K562 (cell line): ENCODE measurements around the gene PACRG. TPM values are rescaled to one million over a fixed set of nuclear protein-coding genes. Genes with fewer than 3 reads are reported as not detected.

Source experiments
- ATAC-seq: fragments of 200-7000 bp; cut with Tn5 transposase; 3 replicates; pipeline ENCODE4 v1.9.1; 2020; ENCODE audit warnings: moderate library complexity
- BruUV-seq: library from RNA; stranded (reverse); fragments of 400-500 nt; replicated peaks from 2 replicates; lab custom pipeline; 2021; lab: Mats Ljungman, UMichigan
- CTCF ChIA-PET: fragments of 300-600 bp; formaldehyde crosslinking; extraction: SDS; loops from one replicate; lab custom pipeline; 2021; ENCODE audit warnings: low intra/inter-chr PET ratio; lab: Yijun Ruan, JAX
- POLR2A ChIA-PET: fragments of 300-600, 350-650 bp; sonication (Branson Sonifier 250); formaldehyde crosslinking; extraction: SDS; loops from one replicate; lab custom pipeline; 2021; ENCODE audit warnings: antibody characterized with exemption, inconsistent platforms; lab: Yijun Ruan, JAX
- DNase-seq, 4 experiments: peaks; one replicate each; pipeline versions ENCODE4 v3.0.0 to v3.0.0-alpha.2; 2011 to 2018; ENCODE audit warnings: low spot score in 3 of 4, mixed read lengths in 3 of 4; ENCODE audit errors: extremely low read depth in 1 of 4
- FAIRE-seq: peaks from 2 replicates; lab custom pipeline; 2011; peaks lifted over from hg19 to GRCh38; lab: Jason Lieb, UNC
- H2AFZ ChIP-seq: 2 replicates; pipeline ENCODE4 v1.6.0; 2011; ENCODE audit warnings: low read depth, low read length, control low read depth, inconsistent platforms
- H3K27ac ChIP-seq: fragments of 200-600 bp; 3 replicates; pipeline ENCODE4 v1.8.0; 2011; ENCODE audit warnings: low read depth, mild to moderate bottlenecking, control low read depth, inconsistent platforms, low read length, moderate library complexity, mixed read lengths; ENCODE audit errors: extremely low read depth
- H3K27me3 ChIP-seq, 2 experiments: fragments of 300-600 bp in 1 of 2; 2 replicates in 1 of 2; 3 replicates in 1 of 2; pipeline versions ENCODE4 v1.6.0 to v1.8.0; 2011; ENCODE audit warnings: inconsistent platforms in 2 of 2, low read length in 2 of 2, mild to moderate bottlenecking in 1 of 2, mixed read lengths in 1 of 2, moderate library complexity in 1 of 2; ENCODE audit not compliant: control insufficient read depth in 2 of 2, insufficient read depth in 2 of 2
- H3K36me3 ChIP-seq: fragments of 300-600 bp; 3 replicates; pipeline ENCODE4 v1.8.0; 2011; ENCODE audit warnings: mild to moderate bottlenecking, low read length, inconsistent platforms; ENCODE audit not compliant: control insufficient read depth, insufficient read depth
- H3K4me1 ChIP-seq, 2 experiments: fragments of 200-600 bp in 1 of 2; replicated peaks in 1 of 2; 2 replicates in 1 of 2; 3 replicates in 1 of 2; pipeline versions ENCODE4 v1.5.1 to v1.8.0; 2011; ENCODE audit warnings: inconsistent platforms in 2 of 2, low read length in 2 of 2, mild to moderate bottlenecking in 1 of 2, mixed read lengths in 1 of 2, moderate library complexity in 1 of 2; ENCODE audit not compliant: control insufficient read depth in 2 of 2, insufficient read depth in 2 of 2
- H3K4me2 ChIP-seq: 2 replicates; pipeline ENCODE4 v1.6.1; 2011; ENCODE audit warnings: low read length, control low read depth, inconsistent platforms, mixed read lengths; ENCODE audit not compliant: insufficient read depth
- H3K4me3 ChIP-seq: fragments of 200-600 bp; sonication (generic), shearing (Covaris generic); 2 replicates; pipeline ENCODE4 v1.5.1; 2016; ENCODE audit warnings: control low read depth, inconsistent platforms
- H3K79me2 ChIP-seq: fragments of 200-600 bp; 3 replicates; pipeline ENCODE4 v1.8.0; 2011; ENCODE audit warnings: low read length, inconsistent platforms; ENCODE audit not compliant: control insufficient read depth, insufficient read depth
- H3K9ac ChIP-seq, 2 experiments: 2 replicates each; pipeline versions ENCODE4 v1.6.0 to v1.6.1; 2011; ENCODE audit warnings: low read depth in 2 of 2, low read length in 2 of 2, control low read depth in 1 of 2, inconsistent platforms in 1 of 2, mild to moderate bottlenecking in 1 of 2, mixed read lengths in 1 of 2; ENCODE audit not compliant: insufficient read depth in 1 of 2
- H3K9me1 ChIP-seq: one replicate; pipeline ENCODE4 v1.6.0; 2011; ENCODE audit warnings: inconsistent platforms, mild to moderate bottlenecking, low read length, moderate library complexity; ENCODE audit not compliant: control insufficient read depth, insufficient read depth
- H3K9me3 ChIP-seq: replicated peaks from 2 replicates; pipeline ENCODE4 v1.5.1; 2011; ENCODE audit warnings: low read depth, low read length, inconsistent platforms; ENCODE audit not compliant: control insufficient read depth, insufficient read depth
- H4K20me1 ChIP-seq: replicated peaks from 2 replicates; pipeline ENCODE4 v1.6.1; 2011; ENCODE audit warnings: low read length, inconsistent platforms, mixed read lengths; ENCODE audit not compliant: control insufficient read depth, insufficient read depth
- CREB3L1 ChIP-seq: fragments of 450-650 bp; IDR thresholded peaks from 2 replicates; pipeline ENCODE4 v1.6.1; 2014; ENCODE audit warnings: low read depth, mild to moderate bottlenecking, moderate library complexity, borderline replicate concordance
- DPF2 ChIP-seq: fragments of 450-650 bp; IDR thresholded peaks from 2 replicates; pipeline ENCODE4 v1.6.1; 2016
- FUS ChIP-seq: fragments of 200-400 bp; formaldehyde crosslinking; optimal IDR thresholded peaks from 2 replicates; pipeline ENCODE3; 2017; ENCODE audit warnings: low read depth, low read length
- GATA2 ChIP-seq: sonication (generic); formaldehyde crosslinking; IDR thresholded peaks from 2 replicates; pipeline ENCODE4 v1.4.0; 2020; ENCODE audit warnings: mild to moderate bottlenecking, missing genetic modification reagents
- IRF9 ChIP-seq: fragments of 450-650 bp; IDR thresholded peaks from 2 replicates; pipeline ENCODE4 v1.6.1; 2016; ENCODE audit warnings: missing biosample characterization, missing genetic modification characterization
- NELFE ChIP-seq: IDR thresholded peaks from 2 replicates; pipeline ENCODE4 v1.6.1; 2011; ENCODE audit warnings: mild to moderate bottlenecking; ENCODE audit not compliant: insufficient read depth, insufficient read length
- NFE2L1 ChIP-seq: fragments of 450-650 bp; IDR thresholded peaks from 2 replicates; pipeline ENCODE4 v1.6.1; 2016; ENCODE audit warnings: missing genetic modification characterization, low read depth, mild to moderate bottlenecking, missing compliant biosample characterization, moderate library complexity, borderline replicate concordance
- POLR2AphosphoS2 ChIP-seq: IDR thresholded peaks from 2 replicates; pipeline ENCODE4 v1.6.1; 2012; ENCODE audit warnings: low read length, improper control_type of control experiment
- SMARCA5 ChIP-seq: fragments of 450-650 bp; IDR thresholded peaks from 2 replicates; pipeline ENCODE4 v1.6.1; 2016
- SMARCC2 ChIP-seq: fragments of 450-650 bp; IDR thresholded peaks from 2 replicates; pipeline ENCODE4 v1.6.1; 2017; ENCODE audit warnings: antibody characterized with exemption, moderate library complexity, mild to moderate bottlenecking, low read depth
- THAP7 ChIP-seq: fragments of 250-450 bp; sonication (Bioruptor Pico); IDR thresholded peaks from 2 replicates; pipeline ENCODE4 v1.5.0; 2021
- ZBTB2 ChIP-seq: fragments of 450-650 bp; IDR thresholded peaks from 2 replicates; pipeline ENCODE4 v1.6.1; 2016; ENCODE audit warnings: antibody characterized with exemption
- ZNF23 ChIP-seq: fragments of 250-450 bp; sonication (Bioruptor Pico); IDR thresholded peaks from 2 replicates; pipeline ENCODE4 v1.4.0; 2020; ENCODE audit warnings: mild to moderate bottlenecking
- ZNF324 ChIP-seq: fragments of 250-450 bp; sonication (Bioruptor Pico); IDR thresholded peaks from 2 replicates; pipeline ENCODE4 v1.4.0; 2020; ENCODE audit warnings: mild to moderate bottlenecking
- WGBS: fragments of 100-300 bp; shearing (Covaris generic); methylation state at CpG from one replicate; pipeline ENCODE4 v1.1.6; 2016; ENCODE audit warnings: low coverage, mixed read lengths; ENCODE audit not compliant: insufficient coverage; ENCODE audit errors: missing lambda C conversion rate; 5-methylcytosine and 5-hydroxymethylcytosine counted together
- in situ Hi-C: fragments of 300-500 bp; cut with MboI; formaldehyde crosslinking; loops from 4 replicates; pipeline ENCODE4 v1.15.0; 2018; ENCODE audit warnings: inconsistent platforms, mixed read lengths
- intact Hi-C: fragments of 100-400 bp; cut with micrococcal nuclease; formaldehyde crosslinking; loops from 2 replicates; pipeline ENCODE4 v1.14.2; 2022
- polyA plus RNA-seq, 8 experiments: library from polyadenylated mRNA; depleted of rRNA in 4 of 8; stranded (reverse) in 5 of 8; unstranded in 3 of 8; fragments of >200 nt; fragmentation: Nextera tagmentation in 2 of 8; fragmentation: Illumina TruSeq in 1 of 8; extraction: Ambion mirVana in 2 of 8; extraction: Trizol in 1 of 8; gene quantifications; 2 replicates each; pipeline versions ENCODE4 v1.2.1 to v1.2.3, GENCODE V29; 2011 to 2014; ENCODE audit warnings: inconsistent platforms in 1 of 8, missing spikeins in 1 of 8
- total RNA-seq, 7 experiments: library from RNA; depleted of rRNA in 6 of 7; stranded (reverse); fragments of >200 nt in 6 of 7; fragmentation: Illumina TruSeq in 2 of 7; extraction: Trizol in 2 of 7; gene quantifications; 2 replicates each; pipeline versions ENCODE4 v1.2.1 to v1.2.3, GENCODE V29; 2011 to 2021; ENCODE audit warnings: low replicate concordance in 1 of 7
- TF ChIP-seq, protein P1 (sequence below): sonication (generic); formaldehyde crosslinking; IDR thresholded peaks from 2 replicates; pipeline ENCODE4 v1.8.0; 2022; ENCODE audit warnings: missing genetic modification reagents, mild to moderate bottlenecking, borderline replicate concordance

The PACRG gene
- total and polyA plus RNA-seq, 9 of the 15 experiments (the other 6 are each of a cell fraction or from before 2014, with no cell fraction given), result 0.04 TPM; not detected in 8

GRCh38 chr6:163335056-163335455, 607.3 kb downstream of the PACRG start:
- DNase-seq (no peak), FAIRE-seq (no peak), ATAC-seq (no peak)
- peaks cover 5 to 9% of the 10 kb centered on the region in 2 experiments; a peak in 3 of 5 replicates for H3K4me1 ChIP-seq
- no peak overlapping the region for H3K4me2 ChIP-seq
- H3K27me3 ChIP-seq, result peaks cover 10 to 59% of the 10 kb centered on the region in 2 experiments; a peak in 4 of 5 replicates
- no peak overlapping the region for H3K4me3 ChIP-seq
- CTCF ChIA-PET, result no interaction called here
- no peak overlapping the region for H3K9ac ChIP-seq
- WGBS, result 25% methylated on average over 7 of the region's 7 CpGs
- in situ Hi-C loops, result no loop called here
- H3K27ac ChIP-seq, result no peak overlapping the region
- H2AFZ ChIP-seq, result no peak overlapping the region
- BruUV-seq, result no TSS peak
- no peak for TF ChIP-seq SMARCC2
- TF ChIP-seq ZBTB2, result no peak
- no peak for TF ChIP-seq CREB3L1
- TF ChIP-seq NELFE, result no peak
- TF ChIP-seq IRF9 (tag), result no peak
- no peak for TF ChIP-seq SMARCA5
- no peak for TF ChIP-seq FUS
- TF ChIP-seq ZNF23 (CRISPR knock-in tag), result no peak
- TF ChIP-seq NFE2L1 (tag), result no peak
- TF ChIP-seq DPF2, result no peak
- TF ChIP-seq, protein P1, sequence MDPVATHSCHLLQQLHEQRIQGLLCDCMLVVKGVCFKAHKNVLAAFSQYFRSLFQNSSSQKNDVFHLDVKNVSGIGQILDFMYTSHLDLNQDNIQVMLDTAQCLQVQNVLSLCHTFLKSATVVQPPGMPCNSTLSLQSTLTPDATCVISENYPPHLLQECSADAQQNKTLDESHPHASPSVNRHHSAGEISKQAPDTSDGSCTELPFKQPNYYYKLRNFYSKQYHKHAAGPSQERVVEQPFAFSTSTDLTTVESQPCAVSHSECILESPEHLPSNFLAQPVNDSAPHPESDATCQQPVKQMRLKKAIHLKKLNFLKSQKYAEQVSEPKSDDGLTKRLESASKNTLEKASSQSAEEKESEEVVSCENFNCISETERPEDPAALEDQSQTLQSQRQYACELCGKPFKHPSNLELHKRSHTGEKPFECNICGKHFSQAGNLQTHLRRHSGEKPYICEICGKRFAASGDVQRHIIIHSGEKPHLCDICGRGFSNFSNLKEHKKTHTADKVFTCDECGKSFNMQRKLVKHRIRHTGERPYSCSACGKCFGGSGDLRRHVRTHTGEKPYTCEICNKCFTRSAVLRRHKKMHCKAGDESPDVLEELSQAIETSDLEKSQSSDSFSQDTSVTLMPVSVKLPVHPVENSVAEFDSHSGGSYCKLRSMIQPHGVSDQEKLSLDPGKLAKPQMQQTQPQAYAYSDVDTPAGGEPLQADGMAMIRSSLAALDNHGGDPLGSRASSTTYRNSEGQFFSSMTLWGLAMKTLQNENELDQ, result no peak
- no peak for TF ChIP-seq THAP7
- TF ChIP-seq ZNF324, result no peak
- no peak for TF ChIP-seq POLR2AphosphoS2
- no peak for TF ChIP-seq GATA2 (CRISPR knock-in tag)
- no peaks in the 10 kb centered on the region for H3K36me3 ChIP-seq
- POLR2A ChIA-PET, result no interaction called here
- intact Hi-C loops, result no loop called here
- no peaks in the 10 kb centered on the region for H3K9me3 ChIP-seq
- H4K20me1 ChIP-seq, result no peaks in the 10 kb centered on the region; the same call in 1 of the 2 replicates
- no peaks in the 10 kb centered on the region for H3K79me2 ChIP-seq
- no peaks in the 10 kb centered on the region for H3K9me1 ChIP-seq
